HG03460 (cell line): Measurements from ENCODE around the gene UNC13B.

Source experiments
- ATAC-seq: cut with Tn5 transposase; IDR thresholded peaks from one replicate; pipeline ENCODE4 v1.9.1; 2021; ENCODE audit not compliant: unreplicated experiment

UNC13B gene

DNA sequence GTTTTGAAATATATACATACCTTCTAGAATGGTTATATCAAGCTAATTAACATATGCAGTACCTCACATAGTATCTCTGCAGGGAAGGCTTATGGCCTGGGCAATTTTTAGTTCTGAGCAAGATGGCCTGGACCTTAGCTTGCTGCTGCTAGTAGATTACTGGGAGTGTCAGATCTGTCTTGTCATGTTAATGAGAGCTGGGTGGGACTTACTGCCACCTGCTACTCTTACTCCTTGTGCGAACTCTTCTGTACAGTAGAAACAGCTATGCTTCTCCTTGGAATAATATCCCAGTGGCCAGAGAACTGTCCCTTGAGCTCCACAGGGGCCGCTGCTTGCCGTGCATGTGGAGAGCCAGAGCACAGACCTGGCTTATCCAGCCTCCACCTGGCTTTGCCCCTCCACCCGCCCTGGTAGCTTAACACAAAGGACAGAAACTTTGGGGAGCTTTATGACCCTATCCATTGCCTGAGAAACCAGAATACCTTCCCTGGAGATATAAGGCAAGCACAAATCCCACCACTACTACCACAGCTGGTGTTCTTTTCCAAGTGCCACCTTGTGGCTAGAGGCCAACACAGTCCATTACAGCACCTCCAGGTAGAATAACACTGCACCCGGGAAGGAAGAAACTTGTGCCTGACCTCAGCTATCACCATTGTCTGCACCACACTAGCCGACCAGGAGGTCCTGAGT lies 253.7 kb downstream of the UNC13B start:
- no peak for ATAC-seq

DNA sequence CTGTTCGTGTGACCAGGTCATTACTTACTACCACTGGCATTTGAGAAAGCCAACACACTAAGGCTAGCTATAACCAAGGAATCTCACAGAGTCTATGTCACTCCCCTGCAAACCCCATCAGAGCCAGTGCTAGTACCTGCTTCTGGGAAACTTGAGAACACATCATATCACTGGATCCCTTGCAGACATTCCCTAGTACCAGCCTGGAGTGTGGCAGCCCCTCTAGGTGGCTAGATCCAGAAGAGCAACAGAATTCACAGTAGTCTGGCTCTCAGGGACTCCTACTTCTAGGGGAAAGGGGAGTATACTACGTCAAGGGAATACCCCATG lies 254.3 kb downstream of the UNC13B start:
- ATAC-seq, result no peak

DNA sequence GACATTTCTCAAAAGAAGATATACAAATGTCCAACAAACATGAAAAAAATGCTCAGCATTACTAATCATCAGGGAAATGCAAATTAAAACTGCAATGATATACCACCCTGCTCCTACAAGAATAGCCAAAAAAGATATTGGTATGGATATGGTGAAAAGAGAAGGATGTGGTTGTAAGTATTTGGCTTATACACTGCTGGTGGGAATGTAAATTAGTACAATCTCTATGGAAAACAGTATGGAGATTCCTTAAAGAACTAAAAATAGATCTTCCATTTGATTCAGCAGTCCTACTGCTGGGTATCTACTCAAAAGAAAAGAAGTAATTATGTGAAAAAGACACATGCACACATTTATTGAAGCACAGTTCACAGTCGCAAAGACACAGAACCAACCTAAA lies 260.5 kb downstream of the UNC13B start:
- ATAC-seq, result no peak

DNA sequence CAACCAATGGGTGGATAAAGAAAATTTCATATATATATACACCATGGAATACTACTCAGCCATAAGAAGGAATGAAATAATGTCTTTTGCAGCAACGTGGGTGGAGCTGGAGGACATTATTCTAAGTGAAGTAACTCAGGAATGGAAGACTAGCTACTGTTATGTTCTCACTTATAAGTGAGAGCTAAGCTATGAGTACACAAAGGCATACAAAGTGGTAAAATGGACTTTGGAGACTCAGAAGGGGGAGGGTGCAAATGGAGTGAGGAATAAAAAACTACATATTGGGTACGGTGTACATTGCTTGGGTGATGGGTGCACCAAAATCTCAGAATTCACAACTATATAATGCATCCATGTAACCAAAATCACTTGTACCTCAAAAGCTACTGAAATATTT lies 260.9 kb downstream of the UNC13B start:
- no peak for ATAC-seq

DNA sequence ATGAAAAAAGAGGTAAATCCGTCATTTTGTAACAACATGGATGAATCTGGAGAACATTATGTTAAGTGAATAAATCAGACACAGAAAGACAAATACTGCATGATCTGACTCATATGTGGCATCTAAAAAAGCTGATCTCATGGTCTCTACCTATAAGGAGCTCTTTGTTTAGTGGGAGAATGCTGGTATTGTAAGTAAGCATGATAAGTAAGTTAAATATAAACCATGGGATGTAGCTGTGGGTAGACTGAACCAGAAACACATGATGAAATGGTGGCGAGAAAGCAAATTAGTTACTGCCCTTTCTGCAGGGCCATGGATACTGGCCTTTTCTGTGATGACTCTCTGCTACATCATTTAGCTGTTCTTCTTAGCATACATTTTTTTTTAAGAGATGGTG lies 261.7 kb downstream of the UNC13B start:
- ATAC-seq, result no peak

DNA sequence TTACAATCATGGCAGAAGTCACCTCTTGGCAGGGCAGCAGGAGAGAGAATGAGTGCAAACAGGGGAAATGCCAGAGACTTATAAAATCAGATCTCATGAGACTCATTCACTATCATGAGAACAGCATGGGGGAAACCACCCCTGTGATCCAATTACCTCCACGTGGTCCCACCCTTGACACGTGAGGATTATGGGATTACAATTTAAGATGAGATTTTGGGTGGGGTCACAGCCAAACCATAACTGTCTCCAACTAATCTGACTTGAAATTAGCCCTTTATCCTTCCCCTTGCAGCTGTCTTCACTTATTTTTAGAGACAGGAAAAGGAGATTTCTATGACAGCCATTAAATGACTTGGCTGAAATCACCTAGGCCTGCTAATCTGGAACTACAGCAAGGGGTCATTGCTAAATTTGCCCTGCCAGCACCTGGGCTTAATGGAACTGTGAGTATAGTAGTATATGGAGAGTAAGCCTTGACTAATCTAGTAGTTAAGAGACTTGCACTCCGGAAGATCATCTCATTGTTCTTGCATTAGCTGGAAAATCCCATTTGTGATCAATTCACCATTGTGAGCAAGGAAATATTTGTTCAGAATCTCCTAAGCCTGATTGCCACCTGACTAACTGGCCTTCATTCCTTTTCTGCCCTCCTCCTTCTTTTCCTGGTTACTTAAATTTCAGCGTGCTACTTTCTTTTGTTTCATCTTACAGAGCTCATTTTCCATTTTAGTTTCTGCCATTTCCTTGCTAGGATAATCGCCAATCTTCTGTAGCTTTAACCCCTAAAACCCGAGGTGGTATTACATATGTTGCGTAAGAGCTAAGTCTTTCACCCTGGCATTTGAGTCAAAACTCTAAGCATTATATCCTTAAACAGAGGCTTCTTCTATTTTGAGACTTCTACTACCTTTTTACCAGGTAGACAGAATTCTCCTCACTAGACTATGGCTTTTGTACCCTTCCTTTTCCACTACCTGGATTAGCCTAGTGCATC lies 262.8 kb downstream of the UNC13B start:
- no peak for ATAC-seq

DNA sequence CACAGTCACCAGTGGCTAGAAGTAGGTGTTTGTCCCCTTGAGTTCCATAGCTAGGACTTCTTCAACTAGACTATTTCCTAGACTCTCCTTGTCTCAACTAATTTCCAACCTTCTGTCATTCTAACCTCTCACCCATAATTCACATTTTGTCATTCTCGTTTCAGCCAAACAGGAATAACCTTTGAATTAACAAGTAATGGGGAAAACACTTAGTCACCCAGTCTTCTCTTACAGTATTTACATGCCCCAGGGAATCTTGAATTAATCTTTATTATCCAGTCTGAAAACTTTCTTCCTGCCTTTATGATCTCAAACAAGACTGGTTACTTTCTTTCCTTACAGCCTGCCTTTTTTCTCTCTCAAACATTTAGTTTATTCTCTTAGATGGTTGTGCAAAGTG lies 264.8 kb downstream of the UNC13B start:
- ATAC-seq, result no peak

DNA sequence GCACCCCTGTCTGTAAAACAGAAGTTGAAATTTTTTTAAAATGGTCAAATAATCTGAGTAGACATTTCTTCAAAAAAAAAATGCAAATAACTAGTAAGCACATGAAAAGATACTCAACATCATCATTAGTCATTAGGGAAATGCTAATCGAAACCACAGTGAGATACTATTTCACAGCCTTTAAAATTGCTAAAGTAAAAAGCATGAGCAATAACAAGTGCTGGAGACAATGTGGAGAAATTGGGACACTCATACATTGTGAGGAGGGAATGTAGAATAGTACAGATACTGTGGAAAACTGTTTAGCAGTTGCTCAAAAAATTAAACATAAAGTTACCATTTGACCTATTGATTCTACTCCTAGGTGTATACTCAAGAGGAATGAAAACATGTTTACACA lies 269.7 kb downstream of the UNC13B start:
- ATAC-seq, result no peak

DNA sequence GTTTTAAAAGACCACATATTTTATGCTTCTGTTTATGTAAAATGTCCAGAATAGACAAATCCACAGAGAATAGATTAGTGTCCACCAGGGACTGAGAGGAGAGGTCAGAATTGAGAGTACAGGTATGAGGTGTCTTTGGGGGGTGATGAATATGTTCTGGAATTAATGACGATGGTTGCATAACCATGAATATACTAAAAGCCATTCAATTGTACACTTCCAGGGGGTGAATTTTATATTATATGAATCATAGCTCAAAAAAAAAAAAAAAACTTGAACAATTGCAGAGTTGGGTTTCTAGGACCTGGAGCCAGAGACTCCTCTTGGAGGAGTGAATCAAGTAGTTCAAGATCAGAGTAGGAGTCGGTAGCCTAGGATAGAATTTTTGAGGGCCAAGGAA lies 270.3 kb downstream of the UNC13B start:
- no peak for ATAC-seq

DNA sequence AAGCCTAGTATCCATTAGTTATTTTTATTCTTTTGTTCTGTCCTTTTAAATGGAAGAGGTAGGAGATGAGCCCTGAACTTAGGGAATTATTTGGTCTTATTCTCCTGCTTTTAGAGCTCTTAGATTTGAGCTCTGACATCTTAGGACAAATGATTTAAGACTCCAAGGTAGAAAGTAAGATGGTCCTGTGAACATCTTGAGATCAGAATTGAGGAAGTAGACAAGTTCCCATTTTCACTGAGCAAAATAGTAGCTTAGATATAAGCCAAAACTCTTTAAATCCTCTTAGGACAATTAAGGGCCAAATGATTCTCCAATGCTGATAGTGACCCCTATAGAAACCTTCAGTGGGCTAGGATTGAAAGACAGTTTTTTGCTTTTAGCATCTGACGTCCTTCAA lies 275.1 kb downstream of the UNC13B start:
- ATAC-seq, result no peak

DNA sequence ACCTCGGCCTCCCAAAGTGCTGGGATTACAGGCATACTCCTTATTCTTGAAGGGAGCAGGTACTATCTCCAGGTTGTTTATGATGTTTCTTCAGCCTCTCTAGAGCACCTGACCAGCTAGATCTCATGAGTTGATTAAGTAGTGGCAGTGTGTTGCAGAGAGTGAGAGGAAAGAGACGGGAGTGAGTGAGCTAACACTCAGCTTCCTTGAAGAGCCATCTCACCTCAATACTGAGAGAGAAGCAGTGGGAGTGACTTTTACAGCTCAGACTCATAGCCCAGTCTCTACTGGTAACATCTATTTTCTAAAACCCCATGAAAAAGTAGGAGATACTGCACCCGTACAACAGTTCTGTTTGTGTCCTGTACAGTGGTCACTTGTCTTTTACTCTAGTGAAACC lies 284.2 kb downstream of the UNC13B start:
- ATAC-seq, result no peak

DNA sequence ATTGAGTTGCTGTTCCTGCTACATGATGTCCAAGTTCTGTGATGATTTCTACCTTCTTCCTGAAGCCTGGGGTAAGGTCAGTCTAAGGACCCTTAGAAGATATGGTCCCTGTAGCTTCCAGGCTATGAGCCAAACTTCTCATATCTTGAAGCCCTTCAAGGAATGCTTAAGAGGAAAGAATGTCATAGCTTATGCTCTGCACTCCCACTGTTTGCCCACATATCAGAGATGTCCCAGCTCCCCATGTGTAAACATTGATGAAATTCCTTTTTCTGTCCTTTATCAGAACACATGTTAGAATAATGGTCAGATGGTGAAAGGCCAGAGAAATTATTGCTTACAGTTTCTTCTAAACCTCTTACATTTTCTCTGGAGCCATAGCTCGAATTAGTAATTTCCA lies 286.7 kb downstream of the UNC13B start:
- no peak for ATAC-seq

DNA sequence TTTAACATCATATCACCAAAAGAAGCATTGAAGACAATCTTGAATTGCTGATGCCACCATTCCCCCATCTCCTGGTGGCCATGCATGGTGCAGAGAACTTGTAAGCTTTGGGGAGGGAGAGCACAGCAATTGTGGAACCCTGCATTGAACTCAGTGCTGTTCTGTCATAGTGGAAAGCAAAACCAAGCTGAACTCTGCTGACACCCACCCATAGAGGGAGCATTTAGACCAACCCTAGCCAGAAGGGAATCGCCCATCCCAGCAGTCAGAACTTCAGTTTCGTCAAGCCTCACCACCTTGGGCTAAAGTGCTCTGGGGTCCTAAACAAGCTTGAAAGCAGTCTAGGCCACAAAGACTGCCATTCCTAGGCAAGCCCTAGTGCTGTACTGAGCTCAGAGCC lies 290.7 kb downstream of the UNC13B start:
- ATAC-seq, result no peak

DNA sequence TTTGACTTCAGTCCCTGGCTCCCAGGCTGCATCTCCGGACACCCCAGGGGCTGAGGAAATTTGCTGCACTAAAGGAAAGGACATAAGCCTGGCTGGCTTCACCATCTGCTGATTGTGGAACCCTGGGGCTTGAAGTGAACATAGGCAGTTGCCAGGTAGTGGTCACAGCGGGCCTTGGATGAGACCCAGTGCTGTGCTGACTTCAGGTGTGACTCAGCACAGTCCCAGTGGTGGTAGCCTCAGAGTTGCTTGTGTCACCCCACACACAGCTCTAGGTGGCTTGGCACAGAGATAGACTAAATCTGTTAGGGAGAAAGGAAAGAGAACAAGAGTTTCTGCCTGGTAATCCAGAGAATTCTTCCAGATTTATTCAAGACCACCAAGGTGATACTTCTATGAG lies 292.0 kb downstream of the UNC13B start:
- no peak for ATAC-seq
